GM18520 (cell line): ENCODE results near the gene SH3TC1.

ENCODE experiments used
- ATAC-seq: cut with Tn5 transposase; IDR thresholded peaks from one replicate; pipeline ENCODE4 v1.9.1; 2021; ENCODE audit not compliant: unreplicated experiment

The SH3TC1 gene

GRCh38 chr4:8213121-8213520, 14.0 kb downstream of the SH3TC1 start:
- ATAC-seq, result no peak

- no peak for ATAC-seq
These were observed 15.0 kb downstream of the SH3TC1 start for GRCh38 chr4:8214136-8214535.

- ATAC-seq, result no peak
These were observed 15.9 kb downstream of the SH3TC1 start for GRCh38 chr4:8215001-8215427.

DNA sequence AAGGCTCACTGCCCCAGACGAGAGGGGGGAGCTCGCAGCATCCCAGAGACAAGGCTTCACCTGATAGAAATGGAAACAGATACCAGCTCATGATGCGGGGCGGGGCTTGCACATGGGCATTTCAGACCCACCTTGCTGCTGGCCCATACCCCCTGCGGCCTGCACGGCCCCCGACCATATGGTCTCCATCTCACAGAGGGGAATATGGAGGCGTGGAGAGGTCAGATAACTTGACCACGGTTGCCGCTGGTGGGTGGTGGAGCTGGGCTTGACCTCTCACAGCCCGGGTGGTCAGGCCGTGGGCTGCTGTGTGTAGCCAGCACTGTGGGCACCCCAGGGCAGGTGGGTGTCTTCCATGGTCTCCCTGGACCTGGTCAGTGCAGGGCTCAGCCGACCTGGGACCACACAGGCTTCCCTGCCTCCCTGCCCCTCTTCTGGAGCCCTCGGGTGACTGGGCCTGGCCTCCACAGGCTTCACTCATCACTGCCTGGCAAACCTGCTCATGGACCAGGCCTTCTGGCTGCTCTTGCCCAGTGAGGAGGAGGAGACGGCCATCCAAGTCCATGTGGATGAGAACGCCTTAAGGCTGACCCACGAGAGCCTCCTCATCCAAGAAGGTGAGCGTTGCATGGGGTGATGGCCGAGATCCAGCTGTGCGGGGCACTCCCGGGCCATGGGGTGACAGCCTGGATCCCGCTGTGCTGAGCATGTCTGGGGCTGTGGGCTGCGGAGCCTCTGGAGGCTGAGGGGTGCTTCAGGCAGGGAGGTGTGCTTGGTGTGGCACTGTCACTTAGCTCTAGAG, 16.8 kb downstream of the SH3TC1 start:
- no peak for ATAC-seq

DNA sequence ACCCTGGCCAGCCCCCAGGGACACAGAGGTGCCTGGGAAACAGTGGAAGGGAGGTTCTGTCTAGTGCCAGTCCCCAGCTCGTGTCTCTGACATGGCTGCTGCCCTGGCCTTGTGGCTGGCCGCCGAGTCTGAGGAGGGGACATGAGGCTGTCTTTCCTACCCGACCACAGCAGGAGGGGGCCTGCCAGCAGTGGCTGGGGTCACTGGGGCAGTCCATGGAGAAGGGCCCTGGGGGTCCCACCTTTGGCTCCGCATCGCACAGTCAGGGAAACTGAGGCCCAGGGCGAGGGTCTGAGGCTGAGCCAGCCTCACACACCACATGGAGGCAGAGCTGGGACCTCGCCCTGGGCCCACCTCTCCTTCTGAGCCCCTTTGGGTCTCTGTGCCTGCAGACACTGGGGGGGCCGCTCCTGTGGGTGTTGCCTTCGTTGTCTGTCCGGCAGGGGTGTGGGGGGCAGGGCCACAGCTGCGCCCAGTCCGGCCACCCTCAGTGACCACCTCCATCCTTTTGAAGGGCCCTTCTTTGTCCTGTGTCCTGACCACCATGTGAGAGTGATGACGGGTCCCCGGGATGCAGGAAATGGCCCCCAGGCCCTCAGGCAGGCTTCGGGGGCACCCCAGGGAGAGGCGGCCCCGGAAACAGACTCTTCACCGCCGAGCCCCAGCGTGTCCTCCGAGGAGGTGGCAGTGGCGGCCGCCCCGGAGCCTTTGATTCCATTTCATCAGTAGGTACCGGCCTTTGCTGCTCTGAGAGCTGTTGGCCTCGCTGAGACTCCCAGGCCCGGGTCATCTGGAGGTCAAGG, 17.6 kb downstream of the SH3TC1 start:
- ATAC-seq, result no peak

- ATAC-seq, result no peak
These were observed 18.1 kb downstream of the SH3TC1 start for GRCh38 chr4:8217246-8217511.

DNA sequence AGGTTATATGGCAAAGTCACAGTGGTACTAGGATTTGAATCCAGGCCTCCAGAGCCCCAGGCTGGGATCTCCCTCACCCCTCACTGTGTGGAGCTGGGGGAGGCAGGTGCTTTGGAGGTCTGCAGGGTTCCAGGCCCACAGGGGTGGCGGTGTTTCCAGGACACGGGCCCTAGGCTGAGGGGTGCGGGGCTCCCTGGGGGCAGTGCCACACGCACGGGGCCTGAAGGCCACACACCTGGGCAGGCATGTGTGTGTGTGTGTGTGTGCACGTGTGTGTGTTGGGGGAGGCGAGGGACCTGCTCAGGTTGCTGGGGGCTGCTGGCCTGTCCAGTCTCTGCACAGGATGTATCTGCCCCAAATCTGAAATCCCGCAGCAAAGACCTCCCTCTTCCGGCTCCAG, 18.8 kb downstream of the SH3TC1 start:
- ATAC-seq, result no peak

GRCh38 chr4:8218371-8219031, 19.4 kb downstream of the SH3TC1 start:
- no peak for ATAC-seq

DNA sequence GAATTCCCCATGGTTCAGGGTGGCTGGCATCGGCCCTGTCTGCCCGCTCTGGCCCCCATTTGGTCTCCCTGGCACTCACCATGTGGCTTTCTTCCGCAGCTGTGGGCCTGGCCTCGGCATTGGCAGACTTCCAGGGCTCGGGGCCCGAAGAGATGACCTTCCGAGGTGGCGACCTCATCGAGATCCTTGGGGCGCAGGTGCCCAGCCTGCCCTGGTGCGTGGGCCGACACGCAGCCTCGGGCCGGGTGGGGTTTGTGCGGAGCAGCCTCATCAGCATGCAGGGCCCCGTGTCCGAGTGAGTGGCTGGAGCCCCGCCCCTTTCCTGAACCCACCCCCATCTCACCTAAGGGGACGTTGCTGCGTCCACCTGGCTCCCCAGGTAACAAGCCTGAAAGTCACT, 20.1 kb downstream of the SH3TC1 start:
- ATAC-seq, result no peak

DNA sequence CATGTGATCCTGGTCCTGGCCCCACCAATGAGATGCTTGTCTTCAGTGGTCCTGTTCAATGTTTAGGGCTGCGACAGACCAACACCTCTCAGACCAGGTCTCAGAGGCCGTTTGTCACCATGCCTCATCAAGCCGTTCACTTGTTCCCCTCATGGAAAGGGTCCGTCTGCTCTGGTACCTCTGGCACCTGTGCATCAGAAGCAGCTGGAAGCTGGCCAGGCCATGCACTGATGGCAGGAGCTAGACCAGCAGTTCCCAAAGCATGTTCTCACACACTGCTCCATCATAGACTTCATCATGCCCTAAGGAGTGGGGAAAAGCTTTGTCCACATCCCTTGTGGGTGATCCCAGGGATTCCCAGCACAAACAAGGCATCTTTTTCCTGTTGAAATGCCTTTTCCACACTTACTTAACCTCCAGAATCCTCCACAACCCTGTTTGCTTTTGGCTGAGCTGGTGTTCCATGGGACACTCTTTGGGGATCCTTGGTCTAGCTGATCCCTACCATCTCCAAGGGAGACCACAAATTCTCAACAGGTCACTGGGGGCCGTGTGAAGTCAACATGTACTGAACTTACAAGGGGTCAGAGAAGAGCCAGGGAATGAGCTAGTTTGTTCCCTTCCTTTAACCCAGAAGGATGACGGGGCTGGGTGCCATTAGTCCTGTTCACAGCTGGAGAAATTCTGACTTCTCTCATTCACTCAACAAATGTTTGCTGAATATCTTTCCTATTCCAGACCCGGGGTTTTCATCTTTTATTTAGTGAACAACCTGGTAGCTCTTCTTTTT, 21.8 kb downstream of the SH3TC1 start:
- ATAC-seq, result no peak

- ATAC-seq, result no peak
These were observed 22.4 kb downstream of the SH3TC1 start for GRCh38 chr4:8221476-8221875.

- no peak for ATAC-seq
These were observed 22.9 kb downstream of the SH3TC1 start for GRCh38 chr4:8221985-8222384.

GRCh38 chr4:8222609-8223388, 23.7 kb downstream of the SH3TC1 start:
- no peak for ATAC-seq

- no peak for ATAC-seq
These were observed 25.3 kb downstream of the SH3TC1 start for GRCh38 chr4:8224267-8224974.

GRCh38 chr4:8224975-8225625, 26.0 kb downstream of the SH3TC1 start:
- ATAC-seq, result no peak

- no peak for ATAC-seq
These were observed 26.8 kb downstream of the SH3TC1 start for GRCh38 chr4:8225706-8226443.

GRCh38 chr4:8227201-8227770, 28.2 kb downstream of the SH3TC1 start:
- no peak for ATAC-seq

DNA sequence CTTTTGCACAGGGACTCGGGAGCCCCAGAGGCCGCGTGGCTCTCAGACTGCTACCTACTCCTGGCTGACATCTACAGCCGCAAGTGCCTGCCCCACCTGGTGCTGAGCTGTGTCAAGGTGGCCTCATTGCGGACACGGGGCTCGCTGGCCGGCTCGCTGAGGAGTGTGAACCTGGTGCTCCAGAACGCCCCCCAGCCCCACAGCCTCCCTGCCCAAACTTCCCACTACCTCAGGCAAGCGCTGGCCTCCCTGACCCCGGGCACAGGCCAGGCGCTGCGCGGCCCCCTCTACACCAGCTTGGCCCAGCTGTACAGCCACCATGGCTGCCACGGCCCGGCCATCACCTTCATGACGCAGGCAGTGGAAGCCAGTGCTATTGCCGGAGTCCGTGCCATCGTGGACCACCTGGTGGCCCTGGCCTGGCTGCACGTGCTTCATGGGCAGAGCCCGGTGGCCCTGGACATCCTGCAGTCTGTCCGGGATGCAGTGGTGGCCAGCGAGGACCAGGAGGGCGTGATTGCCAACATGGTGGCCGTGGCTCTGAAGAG, 28.8 kb downstream of the SH3TC1 start:
- no peak for ATAC-seq
